Panc1 (cell line): ENCODE measurements around the gene SERGEF. TPM values are rescaled to one million over a fixed set of nuclear protein-coding genes. Genes with fewer than 3 reads are reported as not detected.

ENCODE experiments used
- ATAC-seq: fragments of 200-7000 bp; cut with Tn5 transposase; 2 replicates; pipeline ENCODE4 v1.9.1; 2020; ENCODE audit warnings: mild to moderate bottlenecking, moderate library complexity
- BruUV-seq: library from RNA; stranded (reverse); fragments of 400-500 nt; replicated peaks from 2 replicates; lab custom pipeline; 2021; lab: Mats Ljungman, UMichigan
- CTCF ChIA-PET: fragments of 300-600 bp; sonication (Branson Sonifier 250); formaldehyde crosslinking; loops from one replicate; lab custom pipeline; 2022; ENCODE audit warnings: antibody characterized with exemption; lab: Charles Lee
- POLR2A ChIA-PET: fragments of 300-600 bp; sonication (Branson Sonifier 250); formaldehyde crosslinking; loops from one replicate; lab custom pipeline; 2022; ENCODE audit warnings: antibody characterized with exemption; lab: Charles Lee
- DNase-seq: peaks from one replicate; pipeline ENCODE4 v3.0.0-alpha.2; 2010; ENCODE audit warnings: low read depth, low spot score
- H3K27ac ChIP-seq: 2 replicates; pipeline ENCODE4 v1.5.1; 2011; ENCODE audit warnings: mild to moderate bottlenecking, low read length, inconsistent platforms
- H3K27me3 ChIP-seq: fragments of 200-500 bp; sonication (Bioruptor generic); 2 replicates; pipeline ENCODE4 v1.6.0; 2014; ENCODE audit warnings: low read length, inconsistent platforms; ENCODE audit not compliant: control insufficient read depth, insufficient read depth
- H3K36me3 ChIP-seq: fragments of 200-500 bp; sonication (Bioruptor generic); 2 replicates; pipeline ENCODE4 v1.5.1; 2014; ENCODE audit warnings: inconsistent platforms, mild to moderate bottlenecking, low read length, moderate library complexity; ENCODE audit not compliant: control insufficient read depth, insufficient read depth
- H3K4me1 ChIP-seq: 2 replicates; pipeline ENCODE4 v1.5.1; 2011; ENCODE audit warnings: inconsistent platforms, mild to moderate bottlenecking, low read length, moderate library complexity; ENCODE audit not compliant: control insufficient read depth, insufficient read depth
- H3K4me3 ChIP-seq, 2 experiments: 2 replicates each; pipeline ENCODE4 v1.5.1; 2011 to 2012; ENCODE audit warnings: low read depth in 2 of 2, low read length in 2 of 2, mild to moderate bottlenecking in 2 of 2, inconsistent platforms in 1 of 2, moderate library complexity in 1 of 2
- H3K9me3 ChIP-seq: fragments of 200-500 bp; sonication (Bioruptor generic); 2 replicates; pipeline ENCODE4 v1.5.1; 2014; ENCODE audit warnings: low read depth, mild to moderate bottlenecking, inconsistent platforms, low read length, moderate library complexity; ENCODE audit not compliant: control insufficient read depth, insufficient read depth
- POLR2AphosphoS5 ChIP-seq: IDR thresholded peaks from 2 replicates; pipeline ENCODE4 v1.6.1; 2012; ENCODE audit warnings: mild to moderate bottlenecking, low read depth, low read length, moderate library complexity
- SIN3A ChIP-seq: IDR thresholded peaks from 2 replicates; pipeline ENCODE4 v1.6.1; 2012; ENCODE audit warnings: low read depth, mild to moderate bottlenecking, low read length, moderate library complexity, borderline replicate concordance; ENCODE audit not compliant: insufficient read depth
- TCF7L2 ChIP-seq: IDR thresholded peaks from 2 replicates; pipeline ENCODE4 v1.6.1; 2011; ENCODE audit warnings: mild to moderate bottlenecking, low read depth, low read length, inconsistent platforms
- in situ Hi-C: cut with HindIII; loops from 2 replicates; pipeline ENCODE4 v1.10.0; 2016; ENCODE audit warnings: low sequenced_read_pairs, low pct_unique_long_range_greater_than_20kb
- intact Hi-C: fragments of 100-400 bp; cut with micrococcal nuclease; formaldehyde crosslinking; loops from one replicate; pipeline ENCODE4 v1.10.0; 2022; ENCODE audit not compliant: unreplicated experiment
- total RNA-seq: library from RNA; stranded (reverse); gene quantifications from one replicate; pipeline ENCODE4 v1.2.1, GENCODE V29; 2021; ENCODE audit not compliant: unreplicated experiment
- TF ChIP-seq, protein P1 (sequence below), 2 experiments: IDR thresholded peaks; 2 replicates each; pipeline ENCODE4 v1.6.1; 2011 to 2012; ENCODE audit warnings: low read depth in 2 of 2, control low read depth in 1 of 2, low read length in 1 of 2, mild to moderate bottlenecking in 1 of 2, moderate library complexity in 1 of 2; ENCODE audit not compliant: insufficient read depth in 1 of 2
- TF ChIP-seq, protein P2 (sequence below): fragments of 450-650 bp; IDR thresholded peaks from 2 replicates; pipeline ENCODE4 v1.5.1; 2017; ENCODE audit warnings: mild to moderate bottlenecking

SERGEF gene
- total RNA-seq, 1 experiment from 2014 or later, result 35.5 TPM

DNA sequence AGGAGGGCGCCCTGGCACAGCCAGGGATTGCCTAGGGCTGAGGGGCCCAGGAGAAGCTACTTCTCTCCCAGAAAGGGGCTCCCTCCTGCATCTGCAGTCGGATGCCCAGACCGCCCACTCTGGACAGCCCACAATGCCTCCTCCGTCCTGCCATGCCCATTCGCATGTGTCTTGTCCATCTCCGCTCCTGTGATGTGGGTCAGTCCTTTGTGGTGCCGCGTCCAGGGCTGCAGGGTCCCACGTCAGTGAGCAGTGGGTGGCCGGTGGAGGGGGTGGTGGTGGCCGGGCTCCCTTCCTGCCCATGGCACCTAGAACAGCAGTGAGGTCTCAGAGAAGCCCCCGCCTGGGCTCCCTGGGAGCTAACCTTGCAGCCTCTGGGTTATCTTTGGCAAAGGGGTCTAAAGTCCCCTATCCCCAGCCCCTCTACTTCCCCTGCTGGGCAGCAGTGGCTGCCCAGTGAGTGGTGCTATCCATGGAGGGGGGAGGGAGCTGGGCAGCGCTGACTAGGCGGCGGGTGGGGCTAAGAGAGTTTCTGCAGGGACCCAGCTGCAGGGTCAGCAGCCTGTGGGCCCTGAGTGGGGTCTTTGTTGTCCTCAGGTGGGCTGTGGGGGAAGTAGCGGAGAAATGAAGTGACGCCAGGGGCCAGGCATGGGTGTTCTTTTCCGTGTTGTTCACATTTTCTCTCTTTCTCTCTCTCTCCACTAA is 237.2 kb downstream of the SERGEF start:
- H3K4me3 ChIP-seq, result no peak overlapping the region
- no peak for ATAC-seq
- no peaks in the 10 kb centered on the region for H3K9me3 ChIP-seq
- ChIA-PET POLR2A (no interaction called here), CTCF (no interaction called here)
- TF ChIP-seq, protein P1, sequence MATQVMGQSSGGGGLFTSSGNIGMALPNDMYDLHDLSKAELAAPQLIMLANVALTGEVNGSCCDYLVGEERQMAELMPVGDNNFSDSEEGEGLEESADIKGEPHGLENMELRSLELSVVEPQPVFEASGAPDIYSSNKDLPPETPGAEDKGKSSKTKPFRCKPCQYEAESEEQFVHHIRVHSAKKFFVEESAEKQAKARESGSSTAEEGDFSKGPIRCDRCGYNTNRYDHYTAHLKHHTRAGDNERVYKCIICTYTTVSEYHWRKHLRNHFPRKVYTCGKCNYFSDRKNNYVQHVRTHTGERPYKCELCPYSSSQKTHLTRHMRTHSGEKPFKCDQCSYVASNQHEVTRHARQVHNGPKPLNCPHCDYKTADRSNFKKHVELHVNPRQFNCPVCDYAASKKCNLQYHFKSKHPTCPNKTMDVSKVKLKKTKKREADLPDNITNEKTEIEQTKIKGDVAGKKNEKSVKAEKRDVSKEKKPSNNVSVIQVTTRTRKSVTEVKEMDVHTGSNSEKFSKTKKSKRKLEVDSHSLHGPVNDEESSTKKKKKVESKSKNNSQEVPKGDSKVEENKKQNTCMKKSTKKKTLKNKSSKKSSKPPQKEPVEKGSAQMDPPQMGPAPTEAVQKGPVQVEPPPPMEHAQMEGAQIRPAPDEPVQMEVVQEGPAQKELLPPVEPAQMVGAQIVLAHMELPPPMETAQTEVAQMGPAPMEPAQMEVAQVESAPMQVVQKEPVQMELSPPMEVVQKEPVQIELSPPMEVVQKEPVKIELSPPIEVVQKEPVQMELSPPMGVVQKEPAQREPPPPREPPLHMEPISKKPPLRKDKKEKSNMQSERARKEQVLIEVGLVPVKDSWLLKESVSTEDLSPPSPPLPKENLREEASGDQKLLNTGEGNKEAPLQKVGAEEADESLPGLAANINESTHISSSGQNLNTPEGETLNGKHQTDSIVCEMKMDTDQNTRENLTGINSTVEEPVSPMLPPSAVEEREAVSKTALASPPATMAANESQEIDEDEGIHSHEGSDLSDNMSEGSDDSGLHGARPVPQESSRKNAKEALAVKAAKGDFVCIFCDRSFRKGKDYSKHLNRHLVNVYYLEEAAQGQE (IDR thresholded peaks at IDR 0.05; ENCODE audit: insufficient read depth in 1 of 2, low read depth in 2 of 2, low read length in 1 of 2), result no peak
- TF ChIP-seq POLR2AphosphoS5 (no peak), SIN3A (no peak), TCF7L2 (no peak)
- TF ChIP-seq, protein P2, sequence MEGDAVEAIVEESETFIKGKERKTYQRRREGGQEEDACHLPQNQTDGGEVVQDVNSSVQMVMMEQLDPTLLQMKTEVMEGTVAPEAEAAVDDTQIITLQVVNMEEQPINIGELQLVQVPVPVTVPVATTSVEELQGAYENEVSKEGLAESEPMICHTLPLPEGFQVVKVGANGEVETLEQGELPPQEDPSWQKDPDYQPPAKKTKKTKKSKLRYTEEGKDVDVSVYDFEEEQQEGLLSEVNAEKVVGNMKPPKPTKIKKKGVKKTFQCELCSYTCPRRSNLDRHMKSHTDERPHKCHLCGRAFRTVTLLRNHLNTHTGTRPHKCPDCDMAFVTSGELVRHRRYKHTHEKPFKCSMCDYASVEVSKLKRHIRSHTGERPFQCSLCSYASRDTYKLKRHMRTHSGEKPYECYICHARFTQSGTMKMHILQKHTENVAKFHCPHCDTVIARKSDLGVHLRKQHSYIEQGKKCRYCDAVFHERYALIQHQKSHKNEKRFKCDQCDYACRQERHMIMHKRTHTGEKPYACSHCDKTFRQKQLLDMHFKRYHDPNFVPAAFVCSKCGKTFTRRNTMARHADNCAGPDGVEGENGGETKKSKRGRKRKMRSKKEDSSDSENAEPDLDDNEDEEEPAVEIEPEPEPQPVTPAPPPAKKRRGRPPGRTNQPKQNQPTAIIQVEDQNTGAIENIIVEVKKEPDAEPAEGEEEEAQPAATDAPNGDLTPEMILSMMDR, result no peak
- no peaks in the 10 kb centered on the region for H3K27me3 ChIP-seq
- no TSS peak for BruUV-seq
- H3K4me1 ChIP-seq, result no peaks in the 10 kb centered on the region
- H3K36me3 ChIP-seq, result no peaks in the 10 kb centered on the region
- H3K27ac ChIP-seq, result no peak overlapping the region
- in situ Hi-C loops, result no loop called here
- intact Hi-C loops, result no loop called here
- DNase-seq, result no peak

DNA sequence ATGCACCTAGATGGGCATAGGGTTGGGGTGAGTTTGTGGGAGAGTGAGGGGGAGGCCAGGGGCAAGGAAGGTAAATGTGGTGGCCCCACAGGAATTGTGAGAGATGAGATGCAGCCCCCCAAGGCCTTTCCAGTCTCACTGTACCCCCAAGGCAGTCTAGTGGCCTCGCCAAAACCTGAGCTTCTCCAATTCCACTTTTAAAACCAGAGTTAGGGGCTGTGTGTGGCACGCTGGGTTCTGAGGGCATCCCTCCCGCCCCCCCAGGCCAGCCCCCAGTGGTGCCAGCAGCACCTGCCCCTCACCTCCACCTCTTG is 237.9 kb downstream of the SERGEF start:
- H3K9me3 ChIP-seq, result no peaks in the 10 kb centered on the region
- ChIA-PET POLR2A (no interaction called here), CTCF (interaction anchor here (1.1 kb wide), 1 partner anchor 53 kb away, joined by 6 read pairs; no protein-coding TSS in a partner anchor)
- no peaks in the 10 kb centered on the region for H3K27me3 ChIP-seq
- DNase-seq (no peak), ATAC-seq (no peak)
- no peak overlapping the region for H3K4me3 ChIP-seq
- H3K36me3 ChIP-seq, result no peaks in the 10 kb centered on the region
- no peaks in the 10 kb centered on the region for H3K4me1 ChIP-seq
- BruUV-seq, result no TSS peak
- H3K27ac ChIP-seq, result no peak overlapping the region
- TF ChIP-seq, protein P1 (IDR thresholded peaks at IDR 0.05; ENCODE audit: insufficient read depth in 1 of 2, low read depth in 2 of 2, low read length in 1 of 2), result no peak
- TF ChIP-seq, protein P2, result no peak
- TF ChIP-seq SIN3A (no peak), POLR2AphosphoS5 (no peak), TCF7L2 (no peak)
- in situ Hi-C loops, result no loop called here
- intact Hi-C loops, result no loop called here
